Activated CD8-positive, alpha-beta T cell treated with anti-CD3 and anti-CD28 coated beads, Interleukin-2, amount 10 ng/mL, durations not matched to agents 7 days and 5 days (primary cell): ENCODE data around the gene PRKCA. TPM values are rescaled to one million over a fixed set of nuclear protein-coding genes. Genes with fewer than 3 reads are reported as not detected.
A peak's percentile ranks its signal among the peaks of the same experiment; 100 is the strongest.

Experiments used
- ATAC-seq: fragments of 150-1000 bp; cut with Tn5 transposase; one replicate; pipeline ENCODE4 v1.10.0; 2021; ENCODE audit warnings: moderate library complexity
- CTCF ChIA-PET: fragments of 350-600 bp; sonication (Branson Sonifier 250); formaldehyde crosslinking; loops from one replicate; lab custom pipeline; 2021; ENCODE audit warnings: antibody characterized with exemption; lab: Charles Lee
- POLR2A ChIA-PET: fragments of 350-600 bp; sonication (Branson Sonifier 250); formaldehyde crosslinking; loops from one replicate; lab custom pipeline; 2021; ENCODE audit warnings: antibody characterized with exemption; lab: Charles Lee
- DNase-seq: peaks from one replicate; pipeline ENCODE4 v3.0.0-alpha.2; 2020
- H3K27ac Mint-ChIP-seq: one replicate; pipeline ENCODE4 v1.8.0; 2021; ENCODE audit warnings: mild to moderate bottlenecking, mixed read lengths
- H3K27me3 Mint-ChIP-seq: one replicate; pipeline ENCODE4 v1.8.0; 2021; ENCODE audit warnings: low read depth, mixed read lengths
- H3K36me3 Mint-ChIP-seq: one replicate; pipeline ENCODE4 v1.8.0; 2021; ENCODE audit warnings: low read depth, mixed read lengths
- H3K4me1 Mint-ChIP-seq: one replicate; pipeline ENCODE4 v1.8.0; 2021; ENCODE audit warnings: low read depth, mixed read lengths
- H3K4me3 Mint-ChIP-seq: one replicate; pipeline ENCODE4 v1.8.0; 2021; ENCODE audit warnings: mild to moderate bottlenecking, mixed read lengths
- H3K9me3 Mint-ChIP-seq: one replicate; pipeline ENCODE4 v1.8.0; 2022; ENCODE audit warnings: mixed read lengths; ENCODE audit not compliant: insufficient read depth
- total RNA-seq, 2 experiments: library from RNA; stranded (reverse); gene quantifications; one replicate each; pipeline ENCODE4 v1.2.3, GENCODE V29; 2021

Gene PRKCA
- total RNA-seq, 2 experiments from 2014 or later: 74.1 to 76.9 TPM

GRCh38 chr17:66655861-66656260, 353.4 kb downstream of the PRKCA start:
- no peak overlapping the region for H3K4me3 Mint-ChIP-seq
- peaks cover 18% of the 10 kb centered on the region for H3K4me1 Mint-ChIP-seq
- no peak overlapping the region for H3K27ac Mint-ChIP-seq
- DNase-seq (no peak), ATAC-seq (no peak)
- peaks cover 79% of the 10 kb centered on the region for H3K36me3 Mint-ChIP-seq
- ChIA-PET POLR2A (no interaction called here), CTCF (no interaction called here)
- peaks cover 4% of the 10 kb centered on the region for H3K9me3 Mint-ChIP-seq
- no peaks in the 10 kb centered on the region for H3K27me3 Mint-ChIP-seq

GRCh38 chr17:66661411-66662256, 359.2 kb downstream of the PRKCA start:
- Mint-ChIP-seq H3K27me3 (no peaks in the 10 kb centered on the region), H3K4me1 (peaks cover 14% of the 10 kb centered on the region), H3K36me3 (peaks cover 37% of the 10 kb centered on the region), H3K27ac (no peak overlapping the region), H3K9me3 (peaks cover 4% of the 10 kb centered on the region), H3K4me3 (no peak overlapping the region)
- DNase-seq (no peak), ATAC-seq (no peak)
- ChIA-PET POLR2A (no interaction called here), CTCF (no interaction called here)

GRCh38 chr17:66662496-66662895, 360.1 kb downstream of the PRKCA start:
- H3K4me1 Mint-ChIP-seq: peaks cover 23% of the 10 kb centered on the region
- POLR2A ChIA-PET: no interaction called here
- DNase-seq (no peak), ATAC-seq (no peak)
- H3K4me3 Mint-ChIP-seq: no peak overlapping the region
- no peaks in the 10 kb centered on the region for H3K27me3 Mint-ChIP-seq
- no peak overlapping the region for H3K27ac Mint-ChIP-seq
- H3K9me3 Mint-ChIP-seq: peaks cover 1% of the 10 kb centered on the region
- H3K36me3 Mint-ChIP-seq: peaks cover 36% of the 10 kb centered on the region
- CTCF ChIA-PET: no interaction called here

GRCh38 chr17:66663041-66663606, 360.7 kb downstream of the PRKCA start:
- Mint-ChIP-seq H3K4me1 (peaks cover 29% of the 10 kb centered on the region), H3K9me3 (no peaks in the 10 kb centered on the region), H3K27me3 (no peaks in the 10 kb centered on the region), H3K4me3 (no peak overlapping the region), H3K36me3 (peaks cover 37% of the 10 kb centered on the region), H3K27ac (peak overlapping the region; percentile 16)
- POLR2A ChIA-PET: interaction anchor here (0.6 kb wide), 1 partner anchor 61 kb away, joined by 3 read pairs; no protein-coding TSS in a partner anchor
- CTCF ChIA-PET: no interaction called here
- DNase-seq: no peak
- no peak for ATAC-seq

GRCh38 chr17:66664336-66664735, 361.9 kb downstream of the PRKCA start:
- Mint-ChIP-seq H3K36me3 (peaks cover 34% of the 10 kb centered on the region), H3K27ac (no peak overlapping the region), H3K9me3 (no peaks in the 10 kb centered on the region), H3K4me3 (no peak overlapping the region), H3K27me3 (no peaks in the 10 kb centered on the region), H3K4me1 (peaks cover 40% of the 10 kb centered on the region)
- ChIA-PET POLR2A (no interaction called here), CTCF (interaction anchor here (0.7 kb wide), 1 partner anchor 12 kb away, joined by 3 read pairs; no protein-coding TSS in a partner anchor)
- no peak for DNase-seq
- ATAC-seq: no peak

- no peak for ATAC-seq
- Mint-ChIP-seq H3K36me3 (peaks cover 31% of the 10 kb centered on the region), H3K4me1 (peaks cover 44% of the 10 kb centered on the region), H3K27ac (no peak overlapping the region), H3K4me3 (no peak overlapping the region), H3K9me3 (no peaks in the 10 kb centered on the region), H3K27me3 (no peaks in the 10 kb centered on the region)
- CTCF ChIA-PET: no interaction called here
- POLR2A ChIA-PET: no interaction called here
- DNase-seq: no peak
Observed at GRCh38 chr17:66665194-66665593, 362.8 kb downstream of the PRKCA start.

GRCh38 chr17:66667090-66667489, 364.7 kb downstream of the PRKCA start:
- no peak for DNase-seq
- Mint-ChIP-seq H3K27ac (peak overlapping the region; percentile 64), H3K4me1 (peaks cover 50% of the 10 kb centered on the region), H3K9me3 (no peaks in the 10 kb centered on the region), H3K36me3 (peaks cover 32% of the 10 kb centered on the region), H3K4me3 (no peak overlapping the region), H3K27me3 (no peaks in the 10 kb centered on the region)
- CTCF ChIA-PET: no interaction called here
- POLR2A ChIA-PET: no interaction called here
- peak; percentile 15 for ATAC-seq

GRCh38 chr17:66667491-66668030, 365.1 kb downstream of the PRKCA start:
- POLR2A ChIA-PET: no interaction called here
- H3K36me3 Mint-ChIP-seq: peaks cover 30% of the 10 kb centered on the region
- peak overlapping the region; percentile 64 for H3K27ac Mint-ChIP-seq
- H3K4me3 Mint-ChIP-seq: no peak overlapping the region
- H3K4me1 Mint-ChIP-seq: peaks cover 55% of the 10 kb centered on the region
- DNase-seq (peak; percentile 74), ATAC-seq (peak; percentile 91)
- CTCF ChIA-PET: no interaction called here
- H3K9me3 Mint-ChIP-seq: no peaks in the 10 kb centered on the region
- H3K27me3 Mint-ChIP-seq: no peaks in the 10 kb centered on the region

GRCh38 chr17:66670206-66670605, 367.8 kb downstream of the PRKCA start:
- ChIA-PET POLR2A (interaction anchor here (0.6 kb wide), 1 partner anchor 37 kb away, joined by 5 read pairs; no protein-coding TSS in a partner anchor), CTCF (interaction anchor here (0.8 to 1.2 kb wide), 2 partner anchors 90 to 415 kb away, joined by 3 read pairs; no protein-coding TSS in a partner anchor)
- Mint-ChIP-seq H3K36me3 (peaks cover 29% of the 10 kb centered on the region), H3K4me3 (no peak overlapping the region), H3K27me3 (no peaks in the 10 kb centered on the region), H3K27ac (no peak overlapping the region), H3K4me1 (peaks cover 72% of the 10 kb centered on the region), H3K9me3 (no peaks in the 10 kb centered on the region)
- ATAC-seq (no peak), DNase-seq (no peak)

- no peaks in the 10 kb centered on the region for H3K27me3 Mint-ChIP-seq
- peaks cover 33% of the 10 kb centered on the region for H3K36me3 Mint-ChIP-seq
- H3K27ac Mint-ChIP-seq: no peak overlapping the region
- ChIA-PET CTCF (interaction anchor here (1.2 kb wide), 1 partner anchor 416 kb away, joined by 3 read pairs; no protein-coding TSS in a partner anchor), POLR2A (no interaction called here)
- no peaks in the 10 kb centered on the region for H3K9me3 Mint-ChIP-seq
- peaks cover 67% of the 10 kb centered on the region for H3K4me1 Mint-ChIP-seq
- no peak for DNase-seq
- no peak for ATAC-seq
- no peak overlapping the region for H3K4me3 Mint-ChIP-seq
Observed at GRCh38 chr17:66671156-66671555, 368.7 kb downstream of the PRKCA start.

GRCh38 chr17:66673668-66674276, 371.4 kb downstream of the PRKCA start:
- peak; percentile 66 for ATAC-seq
- no peaks in the 10 kb centered on the region for H3K27me3 Mint-ChIP-seq

More at GRCh38 chr17:66673668-66674276, 371.4 kb downstream of the PRKCA start:
- Mint-ChIP-seq H3K9me3 (peaks cover 10% of the 10 kb centered on the region), H3K36me3 (peaks cover 36% of the 10 kb centered on the region), H3K4me3 (no peak overlapping the region), H3K4me1 (peaks cover 57% of the 10 kb centered on the region), H3K27ac (peak overlapping the region; percentile 58)
- DNase-seq: peak; percentile 51
- CTCF ChIA-PET: interaction anchor here (0.8 to 1.7 kb wide), 6 partner anchors 17 to 418 kb away, joined by 3 to 9 read pairs (median 4); no protein-coding TSS in a partner anchor
- POLR2A ChIA-PET: no interaction called here
